HepG2 (cell line): ENCODE results near the gene TMEM53. TPM values are rescaled to one million over a fixed set of nuclear protein-coding genes. Genes with fewer than 3 reads are reported as not detected.

Experiments used
- ASH2L ChIP-seq: fragments of 300-600, 200-600 bp; sonication (generic); IDR thresholded peaks from 2 replicates; pipeline ENCODE4 v1.7.0; 2017; ENCODE audit warnings: low read depth, mild to moderate bottlenecking, moderate library complexity, mixed read lengths, low read length; ENCODE audit not compliant: insufficient read length
- MTF1 ChIP-seq: sonication (generic); formaldehyde crosslinking; IDR thresholded peaks from 2 replicates; pipeline ENCODE4 v1.5.0; 2020; ENCODE audit warnings: missing genetic modification reagents
- MYC ChIP-seq: sonication (generic); formaldehyde crosslinking; IDR thresholded peaks from 2 replicates; pipeline ENCODE4 v1.9.0; 2021; ENCODE audit warnings: missing genetic modification reagents, borderline replicate concordance
- NFATC3 ChIP-seq: sonication (generic); formaldehyde crosslinking; IDR thresholded peaks from 2 replicates; pipeline ENCODE4 v1.5.1; 2020; ENCODE audit warnings: mild to moderate bottlenecking, missing genetic modification reagents
- NR2F2 ChIP-seq: IDR thresholded peaks from 2 replicates; pipeline ENCODE4 v1.6.1; 2012; ENCODE audit warnings: low read depth, inconsistent platforms, borderline replicate concordance
- PRDM15 ChIP-seq: sonication (generic); formaldehyde crosslinking; IDR thresholded peaks from 2 replicates; pipeline ENCODE4 v1.4.0; 2020; ENCODE audit warnings: missing genetic modification reagents
- RBM39 ChIP-seq: fragments of 200-400 bp; formaldehyde crosslinking; IDR thresholded peaks from one replicate; pipeline ENCODE4 v1.6.1; 2018; ENCODE audit warnings: antibody characterized with exemption, mild to moderate bottlenecking, low read depth, low read length; ENCODE audit not compliant: poor library complexity, severe bottlenecking
- REPIN1 ChIP-seq: sonication (generic); formaldehyde crosslinking; IDR thresholded peaks from 2 replicates; pipeline ENCODE4 v1.8.0; 2022; ENCODE audit warnings: missing genetic modification reagents, low read depth, mild to moderate bottlenecking, borderline replicate concordance
- SIX4 ChIP-seq: sonication (generic); formaldehyde crosslinking; IDR thresholded peaks from 2 replicates; pipeline ENCODE4 v1.4.0; 2020; ENCODE audit warnings: missing genetic modification reagents
- TGIF2 ChIP-seq: IDR thresholded peaks from 2 replicates; pipeline ENCODE4 v1.6.1; 2016; ENCODE audit warnings: control low read depth, missing compliant biosample characterization
- THAP11 ChIP-seq: IDR thresholded peaks from 2 replicates; pipeline ENCODE4 v1.6.1; 2016; ENCODE audit warnings: missing biosample characterization, missing genetic modification reagents
- USF2 ChIP-seq, 2 experiments: sonication (generic) in 1 of 2; formaldehyde crosslinking in 1 of 2; IDR thresholded peaks; 2 replicates each; pipeline versions ENCODE4 v1.5.1 to v1.6.1; 2011 to 2020; ENCODE audit warnings: borderline replicate concordance in 1 of 2, low read depth in 1 of 2, low read length in 1 of 2, mild to moderate bottlenecking in 1 of 2, missing genetic modification reagents in 1 of 2, moderate library complexity in 1 of 2
- ZBTB26 ChIP-seq: IDR thresholded peaks from 2 replicates; pipeline ENCODE4 v1.6.1; 2016; ENCODE audit warnings: missing compliant biosample characterization, missing genetic modification reagents, borderline replicate concordance
- ZFP41 ChIP-seq: sonication (generic); formaldehyde crosslinking; IDR thresholded peaks from 2 replicates; pipeline ENCODE4 v1.4.0; 2020; ENCODE audit warnings: mild to moderate bottlenecking, missing genetic modification reagents, borderline replicate concordance
- ZNF607 ChIP-seq: sonication (generic); formaldehyde crosslinking; IDR thresholded peaks from 2 replicates; pipeline ENCODE4 v1.5.1; 2020; ENCODE audit warnings: missing genetic modification reagents, mild to moderate bottlenecking, borderline replicate concordance
- polyA plus RNA-seq, 8 experiments: library from polyadenylated mRNA; depleted of rRNA in 3 of 8; stranded (reverse) in 7 of 8; unstranded in 1 of 8; fragments of >200 nt; fragmentation: Illumina TruSeq in 4 of 8; extraction: Trizol in 4 of 8; gene quantifications; 2 replicates each; pipeline versions ENCODE4 v1.2.1 to v1.2.3, GENCODE V29; 2011 to 2016; ENCODE audit warnings: low read depth in 4 of 8, missing spikeins in 1 of 8, mixed read lengths in 1 of 8; ENCODE audit not compliant: insufficient read depth in 1 of 8
- total RNA-seq, 5 experiments: library from RNA; depleted of rRNA; stranded (reverse); fragments of >200 nt; fragmentation: Illumina TruSeq; extraction: Trizol; gene quantifications; 2 replicates each; pipeline ENCODE4 v1.2.3, GENCODE V29; 2016; ENCODE audit warnings: low read depth in 1 of 5

The TMEM53 gene
- total and polyA plus RNA-seq, 2 of the 13 experiments (the other 11 are each of a cell fraction or from before 2014, with no cell fraction given), result 12.6 to 20.2 TPM

GRCh38 chr1:44721485-44722361 is 47.4 kb upstream of the TMEM53 start (continued):
- peak; percentile 13; the same call in 1 of the 2 replicates for TF ChIP-seq PRDM15 (CRISPR knock-in tag)
- TF ChIP-seq RBM39, result peak; percentile 24
- TF ChIP-seq SIX4 (CRISPR knock-in tag), result peak; percentile 73; the same call in 1 of the 2 replicates
- TF ChIP-seq THAP11 (CRISPR knock-in tag), result peak; percentile 68; the same call in 1 of the 2 replicates
- TF ChIP-seq TGIF2 (CRISPR knock-in tag), result peak; percentile 90
- TF ChIP-seq ZNF607 (CRISPR knock-in tag), result no peak
- TF ChIP-seq NFATC3, result 0 out of 2 replicates have a peak, but pooled peaks have one; percentile 43
- no peak for TF ChIP-seq USF2 (IDR thresholded peaks at IDR 0.05; ENCODE audit: low read depth, low read length)
- no peak for TF ChIP-seq USF2 (CRISPR knock-in tag; IDR thresholded peaks at IDR 0.05; ENCODE audit: borderline replicate concordance)
- peak; percentile 79 for TF ChIP-seq MYC (CRISPR knock-in tag)
- TF ChIP-seq REPIN1, result 0 out of 2 replicates have a peak, but pooled peaks have one; percentile 40
- TF ChIP-seq ASH2L, result peak; percentile 37
- 0 out of 2 replicates have a peak, but pooled peaks have one; percentile 42 for TF ChIP-seq ZFP41
- peak; percentile 75 for TF ChIP-seq NR2F2
- no peak for TF ChIP-seq ZBTB26
- 0 out of 2 replicates have a peak, but pooled peaks have one; percentile 26 for TF ChIP-seq MTF1 (CRISPR knock-in tag)
